K562 (cell line): ENCODE data around the gene SCUBE2.

Experiments used
- FOXM1 ChIP-seq, 2 experiments: fragments of 450-650 bp in 1 of 2; sonication (generic) in 1 of 2; formaldehyde crosslinking in 1 of 2; IDR thresholded peaks; 2 replicates each; pipeline versions ENCODE4 v1.6.1 to v1.9.0; 2017 to 2022; ENCODE audit warnings: low read depth in 2 of 2, mild to moderate bottlenecking in 2 of 2, missing genetic modification reagents in 1 of 2, moderate library complexity in 1 of 2
- NFRKB ChIP-seq: fragments of 450-650 bp; IDR thresholded peaks from 2 replicates; pipeline ENCODE4 v1.6.1; 2016; ENCODE audit warnings: low read depth
- POLR2A ChIP-seq: fragments of 450-650 bp; conservative IDR thresholded peaks from 2 replicates; pipeline ENCODE4 v1.6.1; 2016
- POLR3A ChIP-seq: IDR thresholded peaks from 2 replicates; pipeline ENCODE4 v1.6.1; 2011; ENCODE audit warnings: borderline replicate concordance, mild to moderate bottlenecking, moderate library complexity; ENCODE audit not compliant: insufficient read length, insufficient read depth; ENCODE audit errors: extremely low read depth
- TAF15 ChIP-seq: fragments of 200-400 bp; formaldehyde crosslinking; IDR thresholded peaks from 2 replicates; pipeline ENCODE4 v1.6.1; 2017; ENCODE audit warnings: mild to moderate bottlenecking, low read depth, low read length, moderate library complexity
- TBL1XR1 ChIP-seq, 2 experiments: IDR thresholded peaks; 2 replicates each; pipeline ENCODE4 v1.6.1; 2012; ENCODE audit warnings: improper control_type of control experiment in 2 of 2, low read length in 2 of 2, mild to moderate bottlenecking in 1 of 2
- TF ChIP-seq, protein P1 (sequence below): fragments of 450-650 bp; formaldehyde crosslinking; IDR thresholded peaks from 2 replicates; pipeline ENCODE4 v1.4.0; 2022; ENCODE audit warnings: missing genetic modification characterization
- TF ChIP-seq, protein P2 (sequence below), 3 experiments: IDR thresholded peaks in 2 of 3; conservative IDR thresholded peaks in 1 of 3; 2 replicates each; pipeline ENCODE4 v1.5.1; 2011 to 2012; ENCODE audit warnings: low read length in 3 of 3, mild to moderate bottlenecking in 3 of 3, control low read depth in 2 of 3, improper control_type of control experiment in 1 of 3, inconsistent platforms in 1 of 3, low read depth in 1 of 3, mixed read lengths in 1 of 3, moderate library complexity in 1 of 3; ENCODE audit not compliant: insufficient read depth in 2 of 3

DNA sequence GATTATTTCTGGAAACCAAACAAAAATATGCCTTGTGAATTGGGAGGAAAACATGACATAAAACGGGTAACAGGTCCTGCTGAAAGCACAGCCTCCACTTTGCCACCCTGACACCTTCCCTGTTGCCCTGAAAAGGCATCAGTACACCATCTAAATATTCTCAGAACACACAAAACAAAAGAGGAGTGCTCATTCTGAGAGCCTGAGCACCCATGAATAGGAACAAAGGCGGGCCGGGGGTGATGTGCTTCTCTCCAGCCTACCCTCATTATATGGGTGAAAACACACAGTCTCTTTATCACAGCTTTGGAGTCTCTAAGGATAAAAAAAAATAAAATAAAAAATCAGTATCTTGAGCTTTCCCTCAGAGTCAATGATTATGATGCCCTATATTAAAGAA is 19.7 kb downstream of the SCUBE2 start:
- TF ChIP-seq POLR2A (no peak), FOXM1 (IDR thresholded peaks at IDR 0.05; ENCODE audit: low read depth) (no peak), FOXM1 (CRISPR knock-in tag; IDR thresholded peaks at IDR 0.05; ENCODE audit: low read depth) (no peak), POLR3A (no peak), TAF15 (no peak), TBL1XR1 (IDR thresholded peaks at IDR 0.05; ENCODE audit: low read length in 2 of 2) (no peak), NFRKB (no peak)
- TF ChIP-seq, protein P1, sequence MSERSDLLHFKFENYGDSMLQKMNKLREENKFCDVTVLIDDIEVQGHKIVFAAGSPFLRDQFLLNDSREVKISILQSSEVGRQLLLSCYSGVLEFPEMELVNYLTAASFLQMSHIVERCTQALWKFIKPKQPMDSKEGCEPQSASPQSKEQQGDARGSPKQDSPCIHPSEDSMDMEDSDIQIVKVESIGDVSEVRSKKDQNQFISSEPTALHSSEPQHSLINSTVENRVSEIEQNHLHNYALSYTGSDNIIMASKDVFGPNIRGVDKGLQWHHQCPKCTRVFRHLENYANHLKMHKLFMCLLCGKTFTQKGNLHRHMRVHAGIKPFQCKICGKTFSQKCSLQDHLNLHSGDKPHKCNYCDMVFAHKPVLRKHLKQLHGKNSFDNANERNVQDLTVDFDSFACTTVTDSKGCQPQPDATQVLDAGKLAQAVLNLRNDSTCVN (CRISPR knock-in tag): no peak
- TF ChIP-seq, protein P2, sequence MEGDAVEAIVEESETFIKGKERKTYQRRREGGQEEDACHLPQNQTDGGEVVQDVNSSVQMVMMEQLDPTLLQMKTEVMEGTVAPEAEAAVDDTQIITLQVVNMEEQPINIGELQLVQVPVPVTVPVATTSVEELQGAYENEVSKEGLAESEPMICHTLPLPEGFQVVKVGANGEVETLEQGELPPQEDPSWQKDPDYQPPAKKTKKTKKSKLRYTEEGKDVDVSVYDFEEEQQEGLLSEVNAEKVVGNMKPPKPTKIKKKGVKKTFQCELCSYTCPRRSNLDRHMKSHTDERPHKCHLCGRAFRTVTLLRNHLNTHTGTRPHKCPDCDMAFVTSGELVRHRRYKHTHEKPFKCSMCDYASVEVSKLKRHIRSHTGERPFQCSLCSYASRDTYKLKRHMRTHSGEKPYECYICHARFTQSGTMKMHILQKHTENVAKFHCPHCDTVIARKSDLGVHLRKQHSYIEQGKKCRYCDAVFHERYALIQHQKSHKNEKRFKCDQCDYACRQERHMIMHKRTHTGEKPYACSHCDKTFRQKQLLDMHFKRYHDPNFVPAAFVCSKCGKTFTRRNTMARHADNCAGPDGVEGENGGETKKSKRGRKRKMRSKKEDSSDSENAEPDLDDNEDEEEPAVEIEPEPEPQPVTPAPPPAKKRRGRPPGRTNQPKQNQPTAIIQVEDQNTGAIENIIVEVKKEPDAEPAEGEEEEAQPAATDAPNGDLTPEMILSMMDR (IDR thresholded peaks at IDR 0.05 in 2 of 3, conservative IDR thresholded peaks at IDR 0.05 in 1 of 3; ENCODE audit: insufficient read depth in 2 of 3, low read depth in 1 of 3, low read length in 3 of 3): no peak
